ENCODE results near the gene CCNE1.

Gene CCNE1

GRCh38 chr19:29812080-29812880, 489 bp downstream of the CCNE1 start (continued):
- no peak for TF ChIP-seq PRDM6 (tag by site-specific recombination; IDR thresholded peaks at IDR 0.05)
- TF ChIP-seq ZNF654 (tag by site-specific recombination; IDR thresholded peaks at IDR 0.05; ENCODE audit: low read depth): no peak
- no peak for TF ChIP-seq ZNF311 (tag by site-specific recombination; IDR thresholded peaks at IDR 0.05; ENCODE audit: borderline replicate concordance)
- no peak for TF ChIP-seq ZNF623 (tag by site-specific recombination; IDR thresholded peaks at IDR 0.05)
- TF ChIP-seq ZNF692 (tag by site-specific recombination; IDR thresholded peaks at IDR 0.05): peak; percentile 44; the same call in 1 of the 2 replicates
- no peak for TF ChIP-seq GLI4 (tag by site-specific recombination; IDR thresholded peaks at IDR 0.05)
- no peak for TF ChIP-seq HOXD13 (CRISPR knock-in tag; IDR thresholded peaks at IDR 0.05; ENCODE audit: borderline replicate concordance)
- TF ChIP-seq OSR2 (tag by site-specific recombination; IDR thresholded peaks at IDR 0.05): no peak
- TF ChIP-seq ZSCAN16 (tag by site-specific recombination; IDR thresholded peaks at IDR 0.05): no peak
- no peak for TF ChIP-seq ZNF560 (tag by site-specific recombination; IDR thresholded peaks at IDR 0.05; ENCODE audit: borderline replicate concordance)
- TF ChIP-seq ZBTB1 (tag by site-specific recombination; IDR thresholded peaks at IDR 0.05): no peak
- peak; percentile 49; the same call in 1 of the 2 replicates for TF ChIP-seq KLF17 (tag by site-specific recombination; IDR thresholded peaks at IDR 0.05)

- Histone ChIP-seq H3K9me3 (ENCODE audit: control insufficient read depth, insufficient read depth, low read depth, low read length) (no peaks in the 10 kb centered on the region), H3K4me1 (ENCODE audit: control insufficient read depth, insufficient read depth, low read length) (peaks cover 11% of the 10 kb centered on the region), H3K36me3 (ENCODE audit: control insufficient read depth in 2 of 2, insufficient read depth in 1 of 2, low read length in 2 of 2) (peaks cover 33 to 41% of the 10 kb centered on the region in 2 experiments), H3K27ac (ENCODE audit: extremely low read depth, low read depth, low read length) (peak overlapping the region; percentile 76; the same call in 1 of the 2 replicates), H3K4me3 (ENCODE audit: low read depth, low read length) (peak overlapping the region; percentile 47; the same call in 1 of the 2 replicates)
- POLR2A ChIA-PET: interaction anchor here (2.2 kb wide), 1 partner anchor 31 kb away, joined by 28 read pairs; no protein-coding TSS in a partner anchor
- CTCF ChIA-PET: interaction anchor here (1.1 to 2.2 kb wide), 4 partner anchors 42 to 119 kb away, joined by 3 to 10 read pairs (median 4); no protein-coding TSS in a partner anchor
- TF ChIP-seq HIC1 (tag by site-specific recombination; IDR thresholded peaks at IDR 0.05): peak; percentile 57; the same call in 1 of the 2 replicates
- TF ChIP-seq ZNF785 (tag by site-specific recombination; IDR thresholded peaks at IDR 0.05): no peak
- TF ChIP-seq ZBTB10 (tag by site-specific recombination; IDR thresholded peaks at IDR 0.05): 0 out of 2 replicates have a peak, but pooled peaks have one; percentile 1
- TF ChIP-seq ZNF335 (tag by site-specific recombination; conservative IDR thresholded peaks at IDR 0.05): peak; percentile 69
- TF ChIP-seq ZFP69B (tag by site-specific recombination; IDR thresholded peaks at IDR 0.05): 0 out of 2 replicates have a peak, but pooled peaks have one; percentile 5
- TF ChIP-seq PRDM1 (tag by site-specific recombination; IDR thresholded peaks at IDR 0.05): 0 out of 2 replicates have a peak, but pooled peaks have one; percentile 7
- TF ChIP-seq TSHZ1 (tag by site-specific recombination; IDR thresholded peaks at IDR 0.05; ENCODE audit: borderline replicate concordance): no peak
- no peak for TF ChIP-seq TRIM28 (IDR thresholded peaks at IDR 0.05; ENCODE audit: borderline replicate concordance, low read length)
- TF ChIP-seq ZBTB26 (tag by site-specific recombination; optimal IDR thresholded peaks at IDR 0.05): peak; percentile 28
Measured at GRCh38 chr19:29812881-29813275, 1.1 kb downstream of the CCNE1 start.

All from HEK293 (cell line).